Neural cell (in vitro differentiated cells): ENCODE results near the gene IMMP2L. TPM values are rescaled to one million over a fixed set of nuclear protein-coding genes. Genes with fewer than 3 reads are reported as not detected.

Experiments used
- H2AFZ ChIP-seq: fragments of 200-600, 300-800 bp; sonication (generic), shearing (Covaris generic); 2 replicates; pipeline ENCODE4 v1.6.0; 2014; ENCODE audit warnings: low read depth, mild to moderate bottlenecking, antibody characterized with exemption, low read length, moderate library complexity
- H3F3A ChIP-seq: fragments of 200-600 bp; shearing (Covaris generic); 2 replicates; pipeline ENCODE4 v1.6.1; 2016; ENCODE audit warnings: mild to moderate bottlenecking, moderate library complexity, mixed read lengths, antibody characterized with exemption, low read length; ENCODE audit not compliant: insufficient read depth, poor library complexity, severe bottlenecking
- H3K27ac ChIP-seq: fragments of 200-600, 300-800 bp; sonication (generic), shearing (Covaris generic); 2 replicates; pipeline ENCODE4 v1.5.1; 2014; ENCODE audit warnings: mild to moderate bottlenecking, low read length, moderate library complexity
- H3K27me3 ChIP-seq: fragments of 300-800, 200-600 bp; sonication (generic), shearing (Covaris generic); 2 replicates; pipeline ENCODE4 v1.6.0; 2014; ENCODE audit warnings: mild to moderate bottlenecking, low read depth, low read length, moderate library complexity; ENCODE audit not compliant: insufficient read depth
- H3K36me3 ChIP-seq: fragments of 300-800, 200-600 bp; sonication (generic), shearing (Covaris generic); 2 replicates; pipeline ENCODE4 v1.5.1; 2014; ENCODE audit warnings: mild to moderate bottlenecking, antibody characterized with exemption, low read length, moderate library complexity; ENCODE audit not compliant: insufficient read depth
- H3K4me2 ChIP-seq: fragments of 300-800, 200-600 bp; sonication (generic), shearing (Covaris generic); 2 replicates; pipeline ENCODE4 v1.6.0; 2014; ENCODE audit warnings: mild to moderate bottlenecking, low read length
- H3K4me3 ChIP-seq: fragments of 300-800, 200-600 bp; sonication (generic), shearing (Covaris generic); 2 replicates; pipeline ENCODE4 v1.5.1; 2014; ENCODE audit warnings: mild to moderate bottlenecking, low read length, moderate library complexity
- H3K79me2 ChIP-seq: fragments of 200-600 bp; shearing (Covaris generic); replicated peaks from 2 replicates; pipeline ENCODE4 v1.6.0; 2014; ENCODE audit warnings: mild to moderate bottlenecking, low read length, moderate library complexity; ENCODE audit not compliant: insufficient read depth
- H3K9ac ChIP-seq: fragments of 300-800, 200-600 bp; sonication (generic), shearing (Covaris generic); 2 replicates; pipeline ENCODE4 v1.6.1; 2016; ENCODE audit warnings: mild to moderate bottlenecking, low read length, mixed read lengths
- H3K9me2 ChIP-seq: fragments of 200-600 bp; shearing (Covaris generic); 2 replicates; pipeline ENCODE4 v1.6.1; 2016; ENCODE audit warnings: mild to moderate bottlenecking, low read length, mixed read lengths; ENCODE audit not compliant: insufficient read depth
- H3K9me3 ChIP-seq: fragments of 200-600, 300-800 bp; sonication (generic), shearing (Covaris generic); 2 replicates; pipeline ENCODE4 v1.6.1; 2016; ENCODE audit warnings: mild to moderate bottlenecking, mixed run types, low read length, moderate library complexity, mixed read lengths
- H4K20me1 ChIP-seq: fragments of 200-600 bp; shearing (Covaris generic); 2 replicates; pipeline ENCODE4 v1.6.1; 2016; ENCODE audit warnings: mild to moderate bottlenecking, mixed run types; ENCODE audit not compliant: insufficient read depth
- EP300 ChIP-seq: fragments of 450-650 bp; conservative IDR thresholded peaks from 2 replicates; pipeline ENCODE4 v1.6.1; 2014; ENCODE audit warnings: antibody characterized with exemption, mild to moderate bottlenecking, moderate library complexity; ENCODE audit not compliant: poor library complexity, severe bottlenecking
- EZH2 ChIP-seq: fragments of 200-600, 300-800 bp; shearing (Covaris generic), sonication (generic); IDR thresholded peaks from 2 replicates; pipeline ENCODE4 v1.6.1; 2014; ENCODE audit warnings: antibody characterized with exemption, low read length, borderline replicate concordance, mild to moderate bottlenecking; ENCODE audit not compliant: insufficient read depth, poor library complexity, severe bottlenecking
- MXI1 ChIP-seq: fragments of 450-650 bp; conservative IDR thresholded peaks from 2 replicates; pipeline ENCODE4 v1.6.1; 2014; ENCODE audit warnings: antibody characterized with exemption, mild to moderate bottlenecking; ENCODE audit not compliant: poor library complexity, severe bottlenecking
- POLR2AphosphoS5 ChIP-seq: IDR thresholded peaks from 2 replicates; pipeline ENCODE4 v1.6.1; 2012
- RAD21 ChIP-seq: fragments of 450-650 bp; conservative IDR thresholded peaks from 2 replicates; pipeline ENCODE4 v1.6.1; 2014; ENCODE audit warnings: antibody characterized with exemption, mild to moderate bottlenecking, moderate library complexity
- SMC3 ChIP-seq: fragments of 450-650 bp; conservative IDR thresholded peaks from 2 replicates; pipeline ENCODE4 v1.6.1; 2014; ENCODE audit warnings: antibody characterized with exemption, mild to moderate bottlenecking, moderate library complexity; ENCODE audit not compliant: poor library complexity
- TAF1 ChIP-seq: IDR thresholded peaks from 2 replicates; pipeline ENCODE4 v1.6.1; 2012; ENCODE audit warnings: low read depth
- polyA plus RNA-seq: library from polyadenylated mRNA; depleted of rRNA; stranded (reverse); fragments of >200 nt; gene quantifications from 2 replicates; pipeline ENCODE4 v1.2.3, GENCODE V29; 2014
- TF ChIP-seq, protein P1 (sequence below): fragments of 450-650 bp; IDR thresholded peaks from 2 replicates; pipeline ENCODE4 v1.5.1; 2014; ENCODE audit warnings: antibody characterized with exemption, mild to moderate bottlenecking, moderate library complexity; ENCODE audit not compliant: poor library complexity, severe bottlenecking
- TF ChIP-seq, protein P2 (sequence below): IDR thresholded peaks from 2 replicates; pipeline ENCODE4 v1.6.1; 2012; ENCODE audit warnings: borderline replicate concordance

IMMP2L gene
- polyA plus RNA-seq, 1 donor from 2014 or later, result 9.7 TPM

DNA sequence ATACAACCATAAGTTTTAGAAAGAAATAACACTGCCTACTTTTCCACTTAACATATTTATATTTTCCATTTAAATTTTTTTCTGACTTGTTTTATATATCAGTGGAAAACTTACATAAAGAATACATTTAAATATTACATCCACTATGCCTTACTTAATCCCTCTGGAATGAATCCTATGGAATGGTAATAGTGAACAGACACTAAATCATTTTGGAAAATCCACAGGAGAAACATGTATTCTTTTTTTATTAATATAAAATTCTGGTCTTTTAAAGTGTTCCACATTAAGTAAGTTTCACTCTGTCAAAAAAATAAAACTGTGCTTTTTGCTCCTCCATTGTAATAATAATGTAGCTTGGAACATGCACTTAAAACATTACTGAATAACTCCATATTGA is 708.1 kb downstream of the IMMP2L start:
- no peak overlapping the region for H3K27ac ChIP-seq
- no peak overlapping the region for H3K4me3 ChIP-seq
- no peaks in the 10 kb centered on the region for H3F3A ChIP-seq
- H3K4me2 ChIP-seq, result no peak overlapping the region
- no peaks in the 10 kb centered on the region for H3K36me3 ChIP-seq
- no peaks in the 10 kb centered on the region for H3K9me3 ChIP-seq
- H3K27me3 ChIP-seq, result no peaks in the 10 kb centered on the region
- H3K79me2 ChIP-seq, result no peaks in the 10 kb centered on the region
- TF ChIP-seq POLR2AphosphoS5 (no peak), TAF1 (no peak), MXI1 (no peak), EZH2 (no peak)
- TF ChIP-seq, protein P1, sequence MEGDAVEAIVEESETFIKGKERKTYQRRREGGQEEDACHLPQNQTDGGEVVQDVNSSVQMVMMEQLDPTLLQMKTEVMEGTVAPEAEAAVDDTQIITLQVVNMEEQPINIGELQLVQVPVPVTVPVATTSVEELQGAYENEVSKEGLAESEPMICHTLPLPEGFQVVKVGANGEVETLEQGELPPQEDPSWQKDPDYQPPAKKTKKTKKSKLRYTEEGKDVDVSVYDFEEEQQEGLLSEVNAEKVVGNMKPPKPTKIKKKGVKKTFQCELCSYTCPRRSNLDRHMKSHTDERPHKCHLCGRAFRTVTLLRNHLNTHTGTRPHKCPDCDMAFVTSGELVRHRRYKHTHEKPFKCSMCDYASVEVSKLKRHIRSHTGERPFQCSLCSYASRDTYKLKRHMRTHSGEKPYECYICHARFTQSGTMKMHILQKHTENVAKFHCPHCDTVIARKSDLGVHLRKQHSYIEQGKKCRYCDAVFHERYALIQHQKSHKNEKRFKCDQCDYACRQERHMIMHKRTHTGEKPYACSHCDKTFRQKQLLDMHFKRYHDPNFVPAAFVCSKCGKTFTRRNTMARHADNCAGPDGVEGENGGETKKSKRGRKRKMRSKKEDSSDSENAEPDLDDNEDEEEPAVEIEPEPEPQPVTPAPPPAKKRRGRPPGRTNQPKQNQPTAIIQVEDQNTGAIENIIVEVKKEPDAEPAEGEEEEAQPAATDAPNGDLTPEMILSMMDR, result no peak
- H3K9me2 ChIP-seq, result no peaks in the 10 kb centered on the region
- H3K9ac ChIP-seq, result no peak overlapping the region
- no peaks in the 10 kb centered on the region for H4K20me1 ChIP-seq
- no peak overlapping the region for H2AFZ ChIP-seq

DNA sequence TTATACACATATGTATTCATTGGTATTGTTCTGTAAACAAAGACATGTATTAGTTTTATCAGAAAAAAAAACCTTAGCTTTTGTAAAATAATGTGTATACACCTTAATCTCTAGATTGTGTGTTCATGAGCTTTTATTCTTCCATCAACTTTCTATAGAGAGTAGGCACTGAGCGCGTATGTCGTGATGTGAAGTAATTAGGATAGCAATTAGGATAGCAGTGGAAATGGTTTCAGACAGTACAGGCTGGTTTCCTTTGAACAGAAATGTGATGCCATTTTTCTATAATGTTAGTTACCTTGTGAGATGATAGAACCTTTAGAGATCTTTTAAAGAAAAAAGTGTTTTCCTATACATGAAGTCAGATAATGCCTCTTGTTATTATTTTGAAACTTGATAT is 709.0 kb downstream of the IMMP2L start:
- no peaks in the 10 kb centered on the region for H3K9me3 ChIP-seq
- H2AFZ ChIP-seq, result no peak overlapping the region
- H3K4me3 ChIP-seq, result no peak overlapping the region
- no peaks in the 10 kb centered on the region for H4K20me1 ChIP-seq
- no peaks in the 10 kb centered on the region for H3K36me3 ChIP-seq
- H3K27ac ChIP-seq, result no peak overlapping the region
- no peak for TF ChIP-seq MXI1
- TF ChIP-seq, protein P2, sequence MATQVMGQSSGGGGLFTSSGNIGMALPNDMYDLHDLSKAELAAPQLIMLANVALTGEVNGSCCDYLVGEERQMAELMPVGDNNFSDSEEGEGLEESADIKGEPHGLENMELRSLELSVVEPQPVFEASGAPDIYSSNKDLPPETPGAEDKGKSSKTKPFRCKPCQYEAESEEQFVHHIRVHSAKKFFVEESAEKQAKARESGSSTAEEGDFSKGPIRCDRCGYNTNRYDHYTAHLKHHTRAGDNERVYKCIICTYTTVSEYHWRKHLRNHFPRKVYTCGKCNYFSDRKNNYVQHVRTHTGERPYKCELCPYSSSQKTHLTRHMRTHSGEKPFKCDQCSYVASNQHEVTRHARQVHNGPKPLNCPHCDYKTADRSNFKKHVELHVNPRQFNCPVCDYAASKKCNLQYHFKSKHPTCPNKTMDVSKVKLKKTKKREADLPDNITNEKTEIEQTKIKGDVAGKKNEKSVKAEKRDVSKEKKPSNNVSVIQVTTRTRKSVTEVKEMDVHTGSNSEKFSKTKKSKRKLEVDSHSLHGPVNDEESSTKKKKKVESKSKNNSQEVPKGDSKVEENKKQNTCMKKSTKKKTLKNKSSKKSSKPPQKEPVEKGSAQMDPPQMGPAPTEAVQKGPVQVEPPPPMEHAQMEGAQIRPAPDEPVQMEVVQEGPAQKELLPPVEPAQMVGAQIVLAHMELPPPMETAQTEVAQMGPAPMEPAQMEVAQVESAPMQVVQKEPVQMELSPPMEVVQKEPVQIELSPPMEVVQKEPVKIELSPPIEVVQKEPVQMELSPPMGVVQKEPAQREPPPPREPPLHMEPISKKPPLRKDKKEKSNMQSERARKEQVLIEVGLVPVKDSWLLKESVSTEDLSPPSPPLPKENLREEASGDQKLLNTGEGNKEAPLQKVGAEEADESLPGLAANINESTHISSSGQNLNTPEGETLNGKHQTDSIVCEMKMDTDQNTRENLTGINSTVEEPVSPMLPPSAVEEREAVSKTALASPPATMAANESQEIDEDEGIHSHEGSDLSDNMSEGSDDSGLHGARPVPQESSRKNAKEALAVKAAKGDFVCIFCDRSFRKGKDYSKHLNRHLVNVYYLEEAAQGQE, result peak; percentile 93
- no peak for TF ChIP-seq SMC3
- H3K79me2 ChIP-seq, result no peaks in the 10 kb centered on the region
- peak overlapping the region; percentile 22 for H3K4me2 ChIP-seq
- no peaks in the 10 kb centered on the region for H3K9me2 ChIP-seq
- no peaks in the 10 kb centered on the region for H3K27me3 ChIP-seq
- H3F3A ChIP-seq, result no peaks in the 10 kb centered on the region
- H3K9ac ChIP-seq, result no peak overlapping the region

DNA sequence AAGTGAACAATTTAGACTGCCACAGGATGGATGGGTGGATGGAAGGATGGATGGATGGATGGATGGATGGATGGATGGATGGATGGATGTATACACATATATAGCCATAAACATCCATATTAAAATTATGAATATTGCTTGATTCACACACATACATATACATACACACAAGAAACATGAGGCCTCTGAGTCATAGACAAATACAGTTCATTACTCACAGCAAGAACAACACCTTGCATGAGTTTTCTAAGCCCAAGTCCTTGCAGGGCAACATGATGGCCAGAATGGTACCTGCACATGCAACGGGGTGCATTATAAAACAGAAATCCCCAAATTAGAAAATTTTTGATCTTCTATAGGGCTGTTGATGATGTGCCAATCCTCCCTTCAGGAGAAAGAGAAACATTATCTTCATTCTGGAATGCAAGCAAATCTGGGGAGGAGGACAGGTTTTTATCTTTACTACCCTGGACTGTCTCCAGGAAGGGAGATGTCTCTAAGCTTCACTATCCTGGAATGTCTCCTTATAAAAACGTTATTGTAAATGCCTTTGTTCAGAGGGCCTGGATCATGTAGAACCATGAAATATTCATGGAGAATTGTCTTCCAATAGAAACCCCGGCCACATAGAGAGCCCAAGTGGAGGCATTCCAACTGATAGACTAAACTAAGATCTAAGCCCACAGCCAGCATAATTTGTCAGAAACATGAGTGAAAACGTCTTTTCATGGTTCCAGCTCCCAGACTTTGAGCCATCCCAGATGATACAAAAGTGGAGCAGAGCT is 709.9 kb downstream of the IMMP2L start:
- H3K9me2 ChIP-seq, result no peaks in the 10 kb centered on the region
- TF ChIP-seq, protein P1, result no peak
- TF ChIP-seq TAF1, result no peak
- TF ChIP-seq SMC3, result no peak
- TF ChIP-seq MXI1, result no peak
- no peak for TF ChIP-seq RAD21
- TF ChIP-seq EZH2, result no peak
- TF ChIP-seq, protein P2, result no peak
- no peak for TF ChIP-seq POLR2AphosphoS5
- no peak for TF ChIP-seq EP300
- H4K20me1 ChIP-seq, result no peaks in the 10 kb centered on the region
- H3K27me3 ChIP-seq, result no peaks in the 10 kb centered on the region
- H3K79me2 ChIP-seq, result no peaks in the 10 kb centered on the region
- H3K9ac ChIP-seq, result no peak overlapping the region
- no peaks in the 10 kb centered on the region for H3K9me3 ChIP-seq
- no peak overlapping the region for H3K4me2 ChIP-seq
- no peaks in the 10 kb centered on the region for H3K36me3 ChIP-seq
- no peaks in the 10 kb centered on the region for H3F3A ChIP-seq
- no peak overlapping the region for H3K27ac ChIP-seq
- H3K4me3 ChIP-seq, result no peak overlapping the region
- H2AFZ ChIP-seq, result no peak overlapping the region
